IMR-90 (cell line): ENCODE data around the gene RERE. TPM values are rescaled to one million over a fixed set of nuclear protein-coding genes. Genes with fewer than 3 reads are reported as not detected.
"Not testable (repeated sequence)": the region's sequence is repeated elsewhere in the genome, so short reads cannot be mapped to it uniquely, and the experiment has no call there.

Experiments used
- ATAC-seq: fragments of 200-7000 bp; cut with Tn5 transposase; 2 replicates; pipeline ENCODE4 v1.9.1; 2020; ENCODE audit warnings: low read depth, mild to moderate bottlenecking, moderate library complexity
- BruUV-seq: library from RNA; stranded (reverse); fragments of 400-500 nt; replicated peaks from 2 replicates; lab custom pipeline; 2021; lab: Mats Ljungman, UMichigan
- CTCF ChIA-PET: fragments of 300-600 bp; formaldehyde crosslinking; extraction: SDS; loops from one replicate; lab custom pipeline; 2021; ENCODE audit warnings: antibody characterized with exemption; lab: Yijun Ruan, JAX
- POLR2A ChIA-PET: fragments of 300-600 bp; sonication (Branson Sonifier 250); formaldehyde crosslinking; loops from one replicate; lab custom pipeline; 2022; ENCODE audit warnings: antibody characterized with exemption; ENCODE audit not compliant: unreplicated experiment; lab: Charles Lee
- DNase-seq: peaks from one replicate; pipeline ENCODE4 v3.0.0; 2013
- H2AFZ ChIP-seq: replicated peaks from 2 replicates; pipeline ENCODE3; 2013; ENCODE audit warnings: low read length, mild to moderate bottlenecking; ENCODE audit not compliant: poor library complexity
- H2AK5ac ChIP-seq: 2 replicates; pipeline ENCODE4 v1.6.1; 2013; ENCODE audit warnings: low read depth, low read length, inconsistent platforms
- H2AK9ac ChIP-seq: replicated peaks from 2 replicates; pipeline ENCODE3; 2013; ENCODE audit warnings: mild to moderate bottlenecking, low read depth, low read length, moderate library complexity; ENCODE audit not compliant: poor library complexity
- H2BK120ac ChIP-seq: 2 replicates; pipeline ENCODE4 v1.6.1; 2013; ENCODE audit warnings: low read depth, low read length, inconsistent platforms
- H2BK15ac ChIP-seq: 3 replicates; pipeline ENCODE4 v1.6.1; 2013; ENCODE audit warnings: low read depth, low read length, inconsistent platforms
- H2BK20ac ChIP-seq: 2 replicates; pipeline ENCODE4 v1.6.1; 2013; ENCODE audit warnings: low read depth, mild to moderate bottlenecking, inconsistent platforms, low read length, moderate library complexity
- H2BK5ac ChIP-seq: 2 replicates; pipeline ENCODE4 v1.6.1; 2013; ENCODE audit warnings: mild to moderate bottlenecking, low read depth, low read length, inconsistent platforms; ENCODE audit not compliant: poor library complexity, severe bottlenecking
- H3K14ac ChIP-seq: replicated peaks from 2 replicates; pipeline ENCODE4 v1.6.1; 2013; ENCODE audit warnings: low read depth, low read length, inconsistent platforms
- H3K18ac ChIP-seq: 2 replicates; pipeline ENCODE4 v1.6.1; 2013; ENCODE audit warnings: low read depth, low read length, control low read depth
- H3K23ac ChIP-seq: 2 replicates; pipeline ENCODE4 v1.6.1; 2013; ENCODE audit warnings: low read depth, low read length, inconsistent platforms
- H3K27ac ChIP-seq: 2 replicates; pipeline ENCODE4 v1.5.1; 2013; ENCODE audit warnings: mild to moderate bottlenecking, control low read depth, low read length; ENCODE audit not compliant: insufficient read depth
- H3K27me3 ChIP-seq: 2 replicates; pipeline ENCODE4 v1.6.1; 2013; ENCODE audit warnings: low read length; ENCODE audit not compliant: control insufficient read depth, insufficient read depth
- H3K36me3 ChIP-seq: 2 replicates; pipeline ENCODE4 v1.6.1; 2013; ENCODE audit warnings: low read length, mixed read lengths; ENCODE audit not compliant: control insufficient read depth, insufficient read depth
- H3K4ac ChIP-seq: 2 replicates; pipeline ENCODE4 v1.6.1; 2013; ENCODE audit warnings: low read depth, low read length, inconsistent platforms
- H3K4me1 ChIP-seq: 2 replicates; pipeline ENCODE4 v1.6.1; 2013; ENCODE audit warnings: low read length, mixed read lengths; ENCODE audit not compliant: control insufficient read depth, insufficient read depth
- H3K4me2 ChIP-seq: 2 replicates; pipeline ENCODE4 v1.6.1; 2013; ENCODE audit warnings: low read depth, mild to moderate bottlenecking, control low read depth, low read length, moderate library complexity
- H3K4me3 ChIP-seq: 2 replicates; pipeline ENCODE4 v1.5.1; 2013; ENCODE audit warnings: low read depth, mild to moderate bottlenecking, control low read depth, low read length, moderate library complexity; ENCODE audit not compliant: insufficient read depth
- H3K56ac ChIP-seq: 2 replicates; pipeline ENCODE4 v1.6.1; 2013; ENCODE audit warnings: low read length, inconsistent platforms; ENCODE audit not compliant: insufficient read depth; ENCODE audit errors: extremely low read depth
- H3K79me1 ChIP-seq, 2 experiments: 2 replicates each; pipeline ENCODE4 v1.6.1; 2013; ENCODE audit warnings: low read length in 2 of 2, inconsistent platforms in 1 of 2, low read depth in 1 of 2
- H3K9ac ChIP-seq: 2 replicates; pipeline ENCODE4 v1.6.1; 2013; ENCODE audit warnings: low read depth, low read length, control low read depth
- H3K9me1 ChIP-seq: 2 replicates; pipeline ENCODE4 v1.6.1; 2013; ENCODE audit warnings: low read length, inconsistent platforms; ENCODE audit not compliant: insufficient read depth
- H3K9me3 ChIP-seq: 2 replicates; pipeline ENCODE4 v1.6.1; 2013; ENCODE audit warnings: low read length; ENCODE audit not compliant: control insufficient read depth, insufficient read depth
- H4K20me1 ChIP-seq: 2 replicates; pipeline ENCODE4 v1.6.1; 2013; ENCODE audit warnings: low read length, inconsistent platforms; ENCODE audit not compliant: insufficient read depth
- H4K5ac ChIP-seq: 2 replicates; pipeline ENCODE4 v1.6.1; 2013; ENCODE audit warnings: mild to moderate bottlenecking, low read depth, low read length, control low read depth
- H4K8ac ChIP-seq, 2 experiments: 2 replicates each; pipeline ENCODE4 v1.6.1; 2013; ENCODE audit warnings: low read depth in 2 of 2, low read length in 2 of 2, control low read depth in 1 of 2, inconsistent platforms in 1 of 2
- H4K91ac ChIP-seq: 2 replicates; pipeline ENCODE4 v1.6.1; 2013; ENCODE audit warnings: low read depth, low read length, inconsistent platforms; ENCODE audit not compliant: insufficient read depth
- BHLHE40 ChIP-seq: fragments of 150-350 bp; IDR thresholded peaks from 2 replicates; pipeline ENCODE4 v1.6.1; 2016; ENCODE audit warnings: mild to moderate bottlenecking, low read depth, low read length
- CTCF ChIP-seq: conservative IDR thresholded peaks from 2 replicates; pipeline ENCODE4 v1.5.1; 2012; ENCODE audit warnings: mild to moderate bottlenecking, low read depth, low read length, improper control_type of control experiment
- WGBS, 2 experiments: methylation state at CpG; one replicate each; pipeline versions ENCODE4 v1.1.5 to v1.1.7; 2013; ENCODE audit warnings: missing lambda C conversion rate in 2 of 2; ENCODE audit not compliant: insufficient read length in 1 of 2; ENCODE audit errors: extremely low coverage in 2 of 2; 5-methylcytosine and 5-hydroxymethylcytosine counted together
- dilution Hi-C: fragments of 300-500 bp; cut with HindIII; formaldehyde crosslinking; loops from one replicate; pipeline ENCODE4 v1.14.3; 2018; ENCODE audit warnings: low sequenced_read_pairs; ENCODE audit not compliant: unreplicated experiment
- in situ Hi-C: fragments of 300-500 bp; cut with MboI; formaldehyde crosslinking; loops from 3 replicates; pipeline ENCODE4 v1.14.3; 2019; ENCODE audit warnings: low sequenced_read_pairs, inconsistent platforms, mixed read lengths
- intact Hi-C: fragments of 100-400 bp; cut with micrococcal nuclease; formaldehyde crosslinking; loops from 2 replicates; pipeline ENCODE4 v1.10.0; 2022
- polyA plus RNA-seq, 3 experiments: library from polyadenylated mRNA; depleted of rRNA; stranded (reverse); fragments of >200 nt; gene quantifications; 2 replicates each; pipeline ENCODE4 v1.2.3, GENCODE V29; 2012; ENCODE audit warnings: low replicate concordance in 1 of 3
- total RNA-seq: library from RNA; depleted of rRNA; stranded (reverse); fragments of >200 nt; gene quantifications from 2 replicates; pipeline ENCODE4 v1.2.3, GENCODE V29; 2012

RERE gene
- total and polyA plus RNA-seq, 2 of the 4 experiments (the other 2 are of a cell fraction): 11.5 to 25.1 TPM

- TF ChIP-seq CTCF (no peak), BHLHE40 (no peak)
Observed at GRCh38 chr1:8787218-8787617, 30.2 kb downstream of the RERE start (continued).

DNA sequence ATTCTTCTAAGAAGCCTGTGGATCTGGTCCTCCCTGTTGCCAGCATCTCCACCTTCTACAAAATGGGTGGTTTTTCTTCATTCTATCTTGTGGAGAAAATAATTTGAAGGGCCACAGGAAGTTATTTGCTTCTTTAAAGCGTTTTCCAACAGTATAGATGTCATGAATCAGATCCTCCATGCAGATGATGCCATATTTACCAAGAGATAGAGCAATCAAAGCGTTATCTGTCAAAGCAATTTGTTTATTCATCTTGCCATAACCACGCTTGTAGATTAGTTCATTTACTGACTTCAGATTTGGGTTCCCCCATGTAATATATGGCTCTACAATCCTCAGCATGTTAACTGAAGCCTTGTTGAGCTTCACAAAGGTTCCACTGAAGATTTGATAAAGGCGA is 31.2 kb downstream of the RERE start:
- DNase-seq, H3K4me2 ChIP-seq, H3K4me3 ChIP-seq, POLR2A ChIA-PET, H2BK15ac ChIP-seq, H3K9me3 ChIP-seq, H3K9me1 ChIP-seq, H3K14ac ChIP-seq, H3K18ac ChIP-seq, H2AK5ac ChIP-seq, H2AK9ac ChIP-seq, H2BK5ac ChIP-seq, H4K91ac ChIP-seq, H3K56ac ChIP-seq, CTCF ChIA-PET, BruUV-seq, H3K4me1 ChIP-seq, H3K9ac ChIP-seq, H3K27ac ChIP-seq, H3K36me3 ChIP-seq, H4K8ac ChIP-seq, H3K27me3 ChIP-seq, intact Hi-C loops, H2BK20ac ChIP-seq, H2AFZ ChIP-seq, ATAC-seq, H4K20me1 ChIP-seq, H4K5ac ChIP-seq, dilution Hi-C loops, H3K4ac ChIP-seq, H2BK120ac ChIP-seq, H3K23ac ChIP-seq, in situ Hi-C loops: not testable (repeated sequence)
- WGBS, 2 experiments: 100% methylated on average over 1 of the region's 4 CpGs; no CpG with 5 or more reads in 1 of the 2 experiments
- H3K79me1 ChIP-seq: peaks cover 16 to 21% of the 10 kb centered on the region in 2 experiments; a peak in 3 of 4 replicates
